NCI-H510A (cell line): Measurements from ENCODE around the gene TAL1.
"Not testable (repeated sequence)": the region's sequence is repeated elsewhere in the genome, so short reads cannot be mapped to it uniquely, and the experiment has no call there.

Experiments used
- DNase-seq: peaks from one replicate; lab custom pipeline; 2025; lab: John Stamatoyannopoulos, UW

The TAL1 gene

DNA sequence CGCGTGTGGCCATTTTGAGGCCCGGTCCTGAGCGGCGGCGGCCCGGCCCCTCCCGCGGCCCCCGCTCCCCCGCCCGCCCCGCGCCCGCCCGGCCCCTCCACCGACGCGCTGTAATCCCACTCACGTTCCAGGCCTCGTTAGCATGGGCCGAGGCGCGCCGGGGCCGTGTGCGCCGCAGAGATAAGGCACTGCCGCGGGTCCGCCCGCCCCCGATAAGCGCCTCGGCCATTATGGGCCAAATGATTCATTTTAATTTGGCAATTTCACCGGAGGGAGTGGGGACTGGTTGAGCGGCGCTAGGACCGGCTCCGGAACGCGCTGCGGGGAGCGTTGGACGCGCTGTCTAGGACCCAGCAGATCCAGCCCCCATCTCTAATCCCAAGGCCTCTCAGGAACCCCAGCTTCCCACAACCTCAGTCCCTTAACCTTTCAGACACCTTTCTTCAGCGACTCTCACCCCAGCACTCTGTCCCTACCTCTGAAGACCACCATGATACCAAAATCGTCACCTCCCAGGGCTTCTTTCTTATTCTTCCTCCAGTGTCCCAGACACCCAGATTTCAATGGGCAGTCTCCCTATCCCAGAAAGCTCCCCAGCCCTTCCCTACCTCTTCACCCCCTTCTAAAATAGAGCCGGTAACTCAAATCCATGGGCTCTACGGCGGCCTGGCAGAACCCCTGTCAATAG is at the start of gene TAL1:
TAL1 (minus strand) TSS at position 39 of the 688 bp plus-strand sequence. CDS start 6,337 bp downstream, outside the sequence.
- no peak for DNase-seq

DNA sequence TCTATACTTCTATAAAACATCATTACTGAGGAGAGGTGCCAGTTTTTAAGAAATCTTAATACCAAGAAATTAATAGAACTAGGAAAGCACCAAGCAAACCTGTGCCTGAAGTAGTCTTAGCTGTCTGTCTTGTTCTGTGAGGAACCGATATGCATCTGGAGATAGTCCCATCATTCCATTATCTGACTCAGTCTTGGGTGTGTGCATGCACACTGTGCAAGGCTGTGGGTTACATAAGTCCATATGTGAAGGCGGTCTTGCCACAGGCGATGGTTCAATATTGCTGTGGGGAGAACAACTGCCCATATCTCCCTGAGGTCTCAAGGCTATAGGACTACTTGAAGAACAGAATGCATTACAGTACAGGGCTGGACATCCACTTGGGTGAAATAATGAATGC is 48.1 kb upstream of the TAL1 start:
- DNase-seq, result no peak

DNA sequence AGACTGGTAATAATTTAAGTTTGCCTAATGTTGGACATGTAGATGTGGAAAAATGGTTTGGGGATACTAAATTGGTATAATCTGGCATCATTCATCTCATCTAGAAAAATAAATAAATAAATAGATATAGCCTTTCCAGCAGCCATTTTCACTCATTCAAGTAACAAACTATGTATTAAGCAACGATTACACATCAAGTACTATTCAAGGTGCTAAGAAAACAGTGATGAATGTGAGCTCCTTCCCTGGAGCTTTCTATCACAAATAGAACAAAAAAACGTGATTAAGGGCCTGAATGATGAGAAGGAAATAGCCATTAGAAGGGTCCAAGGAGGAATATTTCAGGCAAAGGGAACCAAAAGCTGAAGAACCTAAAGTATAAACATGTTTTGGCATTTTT is 44.8 kb upstream of the TAL1 start:
- no peak for DNase-seq

DNA sequence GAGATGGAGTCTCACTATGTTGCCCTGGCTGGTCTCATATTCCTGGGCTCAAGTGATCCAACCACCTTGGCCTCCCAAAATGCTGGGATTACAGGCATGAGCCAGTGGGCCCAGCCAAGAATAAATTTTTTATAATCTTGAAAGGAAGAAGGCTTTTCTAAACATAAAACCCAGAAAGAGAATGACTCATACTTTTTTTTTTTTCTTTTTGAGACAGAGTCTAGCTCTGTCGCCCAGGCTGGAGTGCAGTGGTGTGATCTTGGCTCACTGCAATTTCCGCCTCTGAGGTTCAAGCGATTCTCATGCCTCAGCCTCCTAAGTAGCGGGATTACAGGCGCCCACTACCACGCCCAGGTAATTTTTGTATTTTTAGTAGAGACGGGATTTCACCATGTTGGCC is 43.8 kb upstream of the TAL1 start:
- not testable (repeated sequence) for DNase-seq

DNA sequence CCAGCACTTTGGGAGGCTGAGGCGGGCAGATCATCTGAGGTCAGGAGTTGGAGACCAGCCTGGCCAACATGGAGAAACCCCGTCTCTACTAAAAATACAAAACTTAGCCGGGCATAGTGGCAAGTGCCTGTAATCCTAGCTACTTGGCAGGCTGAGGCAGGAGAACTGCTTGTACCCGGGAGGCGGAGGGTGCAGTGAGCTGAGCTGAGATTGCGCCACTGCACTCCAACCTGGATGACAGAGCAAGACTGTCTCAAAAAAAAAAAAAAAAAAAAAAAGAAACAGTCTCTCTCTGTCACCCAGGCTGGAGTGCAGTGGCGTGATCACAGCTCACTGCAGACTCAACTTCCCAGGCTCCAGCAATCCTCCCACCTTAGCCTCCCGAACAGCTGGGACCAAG is 33.5 kb upstream of the TAL1 start:
- not testable (repeated sequence) for DNase-seq

DNA sequence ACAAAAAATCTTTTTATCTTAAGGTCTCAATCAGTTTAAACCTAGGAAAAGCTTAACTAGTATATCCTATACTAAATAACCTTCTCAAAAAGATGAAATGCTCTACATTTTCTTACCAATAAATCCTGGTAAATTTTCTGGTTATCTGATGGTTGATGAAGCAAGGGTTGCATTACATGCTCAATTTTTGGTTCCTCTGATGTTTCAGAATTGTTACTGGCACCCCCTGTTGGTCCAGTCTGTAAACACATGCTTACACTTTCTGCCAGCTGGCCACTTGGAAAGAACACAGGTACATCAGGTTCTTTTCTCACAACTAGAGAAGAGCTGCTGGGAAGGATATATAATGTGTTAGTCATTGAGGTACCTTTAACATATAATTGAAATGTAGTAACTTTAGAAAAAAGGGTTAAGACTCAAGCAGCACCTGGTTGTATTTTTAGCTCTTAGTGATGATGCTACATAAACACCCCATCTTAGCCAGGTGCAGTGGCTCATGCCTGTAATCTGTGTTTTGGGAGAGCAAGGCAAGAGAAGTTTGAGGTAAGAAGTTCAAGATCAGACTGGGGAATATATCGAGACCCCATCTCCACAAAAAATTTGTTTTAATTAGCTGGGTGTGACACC is 30.9 kb upstream of the TAL1 start:
- DNase-seq, result no peak

DNA sequence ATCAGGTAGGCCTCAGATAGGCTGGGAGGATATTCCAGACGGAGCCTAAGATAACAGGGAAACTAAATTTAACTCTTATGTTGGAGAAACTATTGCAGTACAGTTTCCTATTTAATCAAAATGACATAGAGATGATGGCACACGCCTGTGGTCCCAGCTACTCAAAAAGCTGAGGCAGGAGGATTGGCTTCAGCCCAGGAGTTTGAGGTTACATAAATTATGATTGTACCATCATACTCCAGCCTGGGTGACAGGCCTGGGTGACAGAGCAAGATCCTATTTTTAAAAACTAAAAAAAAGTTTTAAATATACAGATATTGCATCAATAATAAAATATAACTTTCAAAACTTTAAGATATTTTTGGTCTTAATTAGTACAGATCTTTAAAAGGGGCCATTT is 25.2 kb upstream of the TAL1 start:
- no peak for DNase-seq

DNA sequence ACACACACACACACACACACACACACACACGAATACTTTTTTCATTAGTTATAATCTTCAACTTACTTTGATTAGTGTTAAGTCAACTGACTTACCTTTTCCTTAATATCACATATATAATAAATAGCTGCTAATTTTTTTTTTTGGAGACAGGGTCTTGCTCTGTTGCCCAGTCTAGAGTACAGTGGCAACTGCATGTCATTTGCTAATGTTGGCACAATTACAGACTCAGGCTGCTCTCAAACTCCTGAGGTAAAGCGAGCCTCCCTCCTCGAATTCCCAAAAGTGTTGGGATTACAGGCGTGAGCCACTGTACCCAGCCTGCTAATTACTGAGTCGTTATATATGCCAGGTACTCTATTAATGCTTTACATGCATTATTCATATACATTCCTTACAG is 20.8 kb upstream of the TAL1 start:
- DNase-seq, result no peak

DNA sequence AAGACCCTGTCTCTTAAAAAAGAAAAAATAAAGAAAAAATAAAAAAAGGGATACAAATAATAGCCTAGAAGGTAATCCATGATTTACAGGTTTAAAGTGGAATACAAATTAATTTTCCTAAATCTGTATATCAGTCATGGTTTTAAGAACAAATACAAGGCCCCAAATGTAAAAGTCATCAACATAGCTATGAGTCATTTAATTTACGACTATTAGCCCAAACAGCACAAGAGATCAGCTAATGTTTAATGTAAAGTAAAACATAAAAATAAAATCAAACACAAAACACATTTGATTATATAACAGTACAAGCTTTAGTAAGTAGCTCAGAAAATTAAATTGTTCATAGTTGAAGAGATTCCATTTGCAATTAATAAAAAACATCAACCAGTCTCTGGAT is 20.3 kb upstream of the TAL1 start:
- DNase-seq, result no peak

DNA sequence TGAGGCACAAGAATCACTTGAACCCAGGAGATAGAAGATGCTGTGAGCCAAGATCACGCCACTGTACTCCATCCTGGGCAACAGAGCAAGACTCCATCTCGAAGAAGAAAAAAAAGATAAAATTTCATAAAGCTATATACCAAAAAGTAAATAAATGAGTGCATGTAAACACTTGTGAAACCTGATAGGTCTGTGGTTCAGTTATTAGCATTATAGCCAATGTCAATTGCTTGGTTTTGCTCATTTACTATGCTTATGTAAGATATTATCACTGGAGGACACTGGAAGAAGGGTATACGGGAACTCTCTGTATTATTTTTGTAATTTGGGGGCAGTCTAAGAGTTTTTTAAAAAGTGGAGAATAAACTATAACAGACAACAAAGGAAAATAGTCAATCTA is 17.7 kb upstream of the TAL1 start:
- no peak for DNase-seq

DNA sequence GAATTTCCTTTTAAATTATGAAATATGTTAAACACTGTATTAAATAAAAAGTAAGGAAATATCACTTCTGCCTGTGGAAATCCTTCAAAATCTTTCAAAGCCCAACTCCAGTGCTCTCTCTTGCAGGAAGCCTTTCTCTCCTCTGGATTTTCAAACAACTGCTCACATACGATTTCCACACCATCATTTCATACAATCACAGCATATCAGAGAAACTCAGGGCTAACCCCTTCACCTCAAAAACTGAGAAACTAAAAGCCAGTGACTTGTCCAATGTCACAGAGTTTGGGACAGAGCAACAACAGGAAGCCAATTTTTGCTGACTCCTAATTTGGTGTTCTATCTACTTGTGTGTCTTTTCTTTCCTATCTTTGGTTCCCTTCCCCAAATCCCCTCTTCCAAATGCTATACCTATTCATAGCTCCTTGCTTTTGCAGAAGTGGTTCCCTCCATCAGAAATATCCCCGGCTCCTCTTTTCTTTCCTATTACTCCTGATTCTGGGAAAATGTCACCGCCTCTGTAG is 12.4 kb upstream of the TAL1 start:
- no peak for DNase-seq

DNA sequence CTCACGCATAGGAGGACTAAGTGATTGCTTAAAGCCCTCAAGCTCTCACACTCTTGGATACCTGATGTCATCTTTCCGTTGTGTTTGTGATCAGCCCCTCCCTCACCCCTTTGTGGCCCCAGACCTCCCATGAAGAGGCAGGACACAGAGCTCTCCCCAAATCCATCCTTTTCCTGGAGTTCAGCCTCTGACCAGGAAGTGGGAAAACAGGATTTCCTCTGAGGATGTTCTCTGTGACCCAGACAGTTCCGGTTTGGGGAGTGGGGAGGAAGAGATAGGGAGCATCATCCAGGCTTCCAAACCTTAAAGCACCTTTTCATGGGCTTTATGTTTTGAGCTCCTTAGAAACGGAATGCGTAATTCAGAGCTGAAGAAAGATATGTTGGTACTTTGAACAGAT is 11.9 kb upstream of the TAL1 start:
- no peak for DNase-seq

DNA sequence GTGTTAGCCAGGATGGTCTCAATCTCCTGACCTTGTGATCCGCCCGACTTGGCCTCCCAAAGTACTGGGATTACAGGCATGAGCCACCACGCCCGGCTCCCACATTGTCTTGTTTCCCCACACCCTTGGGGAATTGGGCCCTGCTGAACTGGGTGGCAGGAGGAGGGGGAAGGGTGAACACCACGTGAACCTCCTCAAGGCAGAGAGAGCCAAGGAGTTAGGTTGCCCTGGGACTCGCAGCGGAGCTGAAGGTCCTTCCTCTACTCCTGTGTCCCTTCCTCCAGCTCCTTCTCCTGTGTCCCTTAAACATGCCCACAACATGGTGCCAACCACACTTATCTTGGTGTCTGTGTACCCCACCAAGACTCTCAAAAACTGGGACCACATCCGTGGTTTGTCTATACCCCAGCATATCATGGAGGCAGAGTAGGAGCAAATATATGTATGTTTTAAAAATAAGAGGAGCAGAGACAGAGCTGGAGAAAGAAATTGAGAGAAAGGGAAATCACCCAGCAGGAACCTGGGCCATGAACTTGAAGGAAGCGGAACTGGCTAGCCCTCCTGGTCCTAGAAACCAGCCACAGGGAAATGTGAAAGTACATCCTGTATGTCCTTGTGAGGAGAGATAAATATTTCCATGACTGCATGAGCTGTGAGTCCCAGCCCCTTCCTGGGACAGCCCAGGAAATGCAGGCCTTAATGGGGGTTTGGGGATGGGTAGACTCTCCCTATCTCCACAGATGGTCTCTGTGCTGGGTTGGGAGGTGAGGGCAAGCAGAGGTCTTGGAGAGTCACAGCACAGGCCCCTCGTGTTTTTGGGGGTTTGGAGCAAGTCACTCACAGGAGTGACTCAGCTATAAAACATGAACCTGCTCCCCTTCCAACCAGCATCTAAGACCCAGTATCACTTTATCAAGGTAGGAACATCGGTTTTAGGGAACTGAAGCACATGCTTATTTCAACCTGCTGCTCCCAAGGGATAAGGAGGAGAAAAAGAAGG is 9.4 kb upstream of the TAL1 start:
- no peak for DNase-seq

DNA sequence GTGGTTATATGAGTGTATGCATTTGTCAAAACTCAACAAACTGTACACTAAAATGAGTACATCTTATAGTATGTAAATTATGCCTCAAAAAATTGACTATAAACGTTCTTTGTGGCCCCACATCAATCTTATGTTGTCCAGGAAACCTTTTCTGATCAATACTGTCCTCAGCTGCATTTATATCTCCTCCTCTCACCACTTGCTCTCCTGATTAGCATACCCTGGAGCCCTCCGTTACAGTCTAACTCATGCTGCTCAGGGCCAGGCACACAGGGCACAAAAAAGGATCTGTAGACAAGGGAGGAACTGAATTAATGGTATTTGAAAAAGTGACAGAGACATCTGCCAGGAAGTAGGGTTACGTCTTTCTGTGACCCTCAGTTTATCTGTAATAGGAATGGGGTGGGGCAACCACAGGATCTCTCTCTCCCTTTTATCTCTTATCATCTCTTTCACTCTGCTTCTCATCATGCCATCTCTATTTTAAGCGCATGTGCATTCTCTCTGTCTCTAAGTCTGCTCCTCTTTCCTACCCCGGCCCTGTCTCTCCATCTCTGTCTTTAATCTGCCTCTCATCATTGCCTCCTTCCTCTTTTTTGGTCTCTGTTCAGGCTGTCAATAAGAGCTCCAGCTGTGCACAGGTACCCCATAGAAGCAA is 7.0 kb upstream of the TAL1 start:
- no peak for DNase-seq

DNA sequence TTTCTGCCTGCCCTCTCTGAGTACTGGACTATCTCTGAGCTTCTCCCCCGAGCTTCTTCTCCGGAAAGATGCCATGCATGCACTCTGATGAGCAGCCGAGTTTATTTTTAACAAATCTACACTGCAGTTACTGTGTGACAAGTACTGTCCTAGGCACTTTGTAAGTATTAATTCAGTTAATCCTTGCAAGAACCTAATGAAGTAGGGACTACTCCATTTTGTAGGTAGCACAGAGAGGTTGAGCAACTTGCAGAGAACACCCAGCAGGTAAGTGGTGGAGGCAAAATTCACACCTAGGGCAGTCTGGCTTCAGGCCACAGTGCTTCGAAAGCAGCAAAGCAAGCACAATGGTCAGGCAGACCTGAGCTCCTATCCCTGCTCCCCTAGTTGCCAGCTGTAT is 3.8 kb upstream of the TAL1 start:
- DNase-seq, result no peak

DNA sequence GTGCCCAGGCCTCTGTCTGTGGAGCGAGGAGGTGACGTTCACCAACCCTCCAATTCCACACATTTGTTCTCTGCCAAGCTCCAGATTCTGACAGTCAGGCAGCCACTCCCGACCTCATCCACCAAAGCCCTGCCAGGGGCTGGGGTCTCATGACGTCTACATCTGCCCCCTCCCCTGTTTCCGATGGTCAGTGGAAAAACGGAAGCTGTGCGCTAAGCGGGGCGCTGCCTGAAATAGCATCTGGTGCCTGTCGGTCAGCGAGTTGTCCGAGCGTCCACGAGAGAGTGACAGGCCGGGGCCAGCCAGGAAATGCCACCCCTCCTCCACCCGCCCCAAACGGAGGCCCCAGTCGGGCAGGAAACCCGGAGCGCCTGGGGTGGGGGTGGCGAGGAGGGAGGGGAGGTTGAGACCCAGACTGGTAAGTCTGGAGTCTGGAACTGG is 3.2 kb upstream of the TAL1 start:
- no peak for DNase-seq

DNA sequence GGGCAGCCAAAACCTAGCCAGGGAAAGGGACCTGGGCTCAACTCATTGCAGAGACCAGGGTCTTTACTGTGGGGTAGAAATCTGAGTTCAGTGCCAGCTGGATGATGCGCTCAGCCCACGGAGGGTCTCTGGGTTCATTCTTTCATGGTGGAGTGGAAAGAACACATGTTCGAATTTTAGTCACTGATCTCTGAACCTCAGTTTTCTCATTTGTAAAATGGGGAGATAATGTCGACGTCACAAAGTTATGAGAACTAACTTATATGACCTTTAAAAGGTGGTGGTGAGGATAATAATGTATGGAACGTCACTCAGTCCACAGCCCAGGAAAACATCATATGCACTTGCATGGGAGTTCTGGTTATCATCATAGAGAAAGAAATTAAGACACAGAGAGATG is 1.2 kb upstream of the TAL1 start:
- no peak for DNase-seq

DNA sequence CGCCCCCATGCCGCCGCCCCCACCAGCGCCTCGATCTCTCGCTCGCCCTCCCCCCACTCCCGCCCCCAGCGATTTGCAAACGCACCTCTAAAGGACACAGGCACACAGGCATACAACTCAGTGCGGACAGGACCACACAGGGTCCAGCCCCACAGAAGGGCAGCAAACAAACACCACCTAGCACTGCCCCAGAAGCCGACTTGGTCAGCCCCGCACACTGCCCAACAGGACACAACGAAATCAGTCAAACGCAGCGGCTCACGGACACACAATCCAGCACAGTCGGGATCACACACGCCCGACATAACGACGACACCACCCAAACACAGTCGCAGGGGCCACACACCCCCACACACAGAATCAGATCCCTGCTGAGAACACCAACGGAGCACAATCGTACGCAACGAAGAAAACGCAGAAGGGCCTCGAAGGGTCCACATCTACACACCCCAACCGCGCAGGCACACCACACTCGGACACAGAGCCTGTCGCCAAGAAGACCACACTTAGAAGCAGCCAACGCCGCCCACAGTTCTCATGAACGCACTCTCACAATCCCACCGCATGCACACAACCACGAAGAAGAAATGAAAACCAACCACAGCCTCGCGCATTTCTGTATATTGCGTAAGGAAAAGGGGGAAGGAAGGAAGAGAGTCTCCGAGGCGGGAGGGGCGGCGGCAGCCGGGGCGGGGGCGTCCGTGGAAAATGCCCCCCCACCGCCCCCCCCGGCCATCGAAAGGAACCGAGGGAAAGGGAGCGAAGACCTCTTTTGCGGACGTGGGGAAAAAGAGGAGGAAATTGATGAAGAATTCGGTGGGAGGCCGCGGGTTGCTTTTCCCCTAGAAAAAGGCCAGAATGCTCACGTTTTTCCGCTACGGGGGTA is 481 bp downstream of the TAL1 start:
- DNase-seq, result no peak

DNA sequence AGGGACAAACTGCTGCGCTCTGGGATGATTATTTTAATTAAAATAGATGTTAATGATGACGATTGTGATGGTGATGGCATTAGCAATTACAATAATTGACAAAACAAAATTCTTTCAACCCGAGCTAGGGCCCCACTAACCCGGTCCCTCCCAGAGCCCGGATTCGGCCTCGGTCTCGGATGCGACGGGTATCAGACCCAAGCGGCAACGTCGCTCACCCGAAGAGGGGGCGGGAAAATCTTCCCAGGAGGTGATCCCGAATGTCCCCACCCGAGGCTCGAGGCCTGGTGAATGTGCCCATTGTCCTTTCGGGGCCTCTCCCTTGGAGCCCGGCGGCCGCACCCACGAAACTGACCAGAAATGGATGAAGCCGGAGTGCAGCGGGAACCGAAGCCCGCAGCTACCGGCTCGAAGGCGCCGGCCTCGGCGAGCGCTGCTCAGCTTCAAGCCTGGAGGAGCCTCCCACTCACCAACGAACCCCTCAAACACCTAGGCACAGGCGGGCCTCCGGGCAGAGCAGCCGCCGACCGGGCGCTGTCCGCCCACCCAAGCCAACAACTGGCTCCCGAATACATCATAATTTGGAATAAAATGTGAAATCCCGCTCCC is 1.2 kb downstream of the TAL1 start:
- DNase-seq, result no peak

DNA sequence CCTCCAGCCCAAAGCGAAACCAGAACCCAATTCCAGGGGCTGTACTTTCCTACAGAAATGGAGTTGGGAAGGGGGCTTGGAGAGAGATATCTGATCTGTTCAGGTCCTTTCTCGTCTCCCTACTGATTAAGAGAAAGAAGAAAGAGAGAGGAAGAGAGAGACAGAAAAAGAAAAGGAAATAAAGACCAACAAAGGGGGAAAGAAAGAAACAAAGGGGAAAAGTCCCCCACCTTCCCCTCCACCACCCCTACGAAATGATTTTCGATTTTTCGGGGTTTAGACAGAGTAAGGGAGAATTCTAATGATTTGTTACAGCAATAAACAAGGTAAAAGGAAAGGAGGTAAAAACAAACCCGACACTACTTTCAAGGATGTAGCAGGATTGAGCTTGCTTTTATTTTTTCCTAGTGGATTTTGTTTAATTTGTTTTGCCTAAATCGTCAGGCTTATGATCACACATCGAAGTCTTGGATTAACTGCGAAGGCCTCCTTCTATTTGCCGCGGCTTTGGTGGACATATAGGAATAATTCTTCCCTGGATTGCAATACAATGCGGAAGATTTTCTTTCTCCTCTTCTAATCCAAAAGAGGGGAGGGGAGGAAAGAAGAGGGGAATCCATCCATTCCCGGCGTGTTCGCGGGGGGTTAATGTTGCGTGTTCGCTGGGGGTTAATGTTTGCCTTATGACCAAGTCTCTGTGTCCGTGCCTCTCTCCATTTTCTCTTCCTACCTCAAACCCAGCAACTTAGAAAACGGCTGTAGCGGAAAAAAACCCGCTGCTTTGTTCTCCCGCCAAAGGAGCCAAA is 1.9 kb downstream of the TAL1 start:
- DNase-seq, result no peak
